Thymus (tissue), 14 donors: Measurements from ENCODE around the gene GSTM2. TPM values are rescaled to one million over a fixed set of nuclear protein-coding genes. Genes with fewer than 3 reads are reported as not detected.

Experiments
- DNase-seq, 9 donors: peaks; one replicate each; pipeline ENCODE4 v3.0.0-alpha.2; 2013; ENCODE audit warnings: low spot score in 9 of 9, low read depth in 6 of 9, missing footprints in 1 of 9
- H3K27ac ChIP-seq, 2 donors: one replicate each; pipeline ENCODE4 v1.5.1; 2013; ENCODE audit warnings: control low read depth in 1 of 2, low read depth in 1 of 2, low read length in 1 of 2, mild to moderate bottlenecking in 1 of 2, moderate library complexity in 1 of 2
- H3K27me3 ChIP-seq, 2 donors: one replicate each; pipeline ENCODE4 v1.5.1; 2013; ENCODE audit warnings: low read length in 1 of 2; ENCODE audit not compliant: control insufficient read depth in 2 of 2, insufficient read depth in 1 of 2
- H3K36me3 ChIP-seq, 2 donors: one replicate each; pipeline ENCODE4 v1.5.1; 2013; ENCODE audit warnings: low read length in 1 of 2, mild to moderate bottlenecking in 1 of 2, moderate library complexity in 1 of 2; ENCODE audit not compliant: control insufficient read depth in 2 of 2, insufficient read depth in 2 of 2
- H3K4me1 ChIP-seq, 2 donors: one replicate each; pipeline ENCODE4 v1.5.1; 2013; ENCODE audit warnings: low read length in 2 of 2; ENCODE audit not compliant: control insufficient read depth in 2 of 2, insufficient read depth in 2 of 2
- H3K4me3 ChIP-seq, 2 donors: one replicate each; pipeline ENCODE4 v1.5.1; 2013; ENCODE audit warnings: low read length in 2 of 2, control low read depth in 1 of 2, mild to moderate bottlenecking in 1 of 2
- H3K9me3 ChIP-seq, 2 donors: one replicate each; pipeline ENCODE4 v1.5.1; 2013; ENCODE audit warnings: low read length in 1 of 2, mild to moderate bottlenecking in 1 of 2; ENCODE audit not compliant: control insufficient read depth in 2 of 2, insufficient read depth in 1 of 2
- WGBS: extraction: QIAGEN DNeasy Blood & Tissue Kit; methylation state at CpG from one replicate; pipeline ENCODE4 v1.1.7; 2013; 5-methylcytosine and 5-hydroxymethylcytosine counted together
- long read RNA-seq, 10 donors: transcript quantifications; one replicate each; lab custom pipeline, GENCODE V29; 2026
- polyA plus RNA-seq: library from polyadenylated mRNA; stranded (reverse); fragments of 200-250 nt; gene quantifications from one replicate; pipeline ENCODE4 v1.2.3, GENCODE V29; 2013
- total RNA-seq: library from RNA; stranded (reverse); fragments of 120-200 nt; gene quantifications from one replicate; pipeline ENCODE4 v1.2.4, GENCODE V29; 2013
- donor health status: healthy.

Gene GSTM2
- total RNA-seq (14.7 TPM), polyA plus RNA-seq (100 TPM)
- long read RNA-seq, donor 1, partial matches to known transcripts = 0 of 1 reads
- long read RNA-seq, donor 1, other reads (novel, unspliced or antisense) = 0 of 1 reads
- long read RNA-seq, donor 2, full-length matches to known transcripts = 17 of 17 reads
- long read RNA-seq, donor 2, partial matches to known transcripts = 0 of 17 reads
- long read RNA-seq, donor 2, other reads (novel, unspliced or antisense) = 0 of 17 reads
- long read RNA-seq, donor 3, transcript GSTM2-211 (5 exons, 943 nt) = minor isoform, 6 of 28 reads
- long read RNA-seq, donor 3, transcript GSTM2-201 (8 exons, 1,157 nt) = major isoform, 12 of 28 reads
- long read RNA-seq, donor 3, partial matches to known transcripts = 0 of 28 reads
- long read RNA-seq, donor 3, other reads (novel, unspliced or antisense) = 5 of 28 reads
- long read RNA-seq, donor 4, full-length matches to known transcripts = 16 of 16 reads
- long read RNA-seq, donor 4, partial matches to known transcripts = 0 of 16 reads
- long read RNA-seq, donor 4, other reads (novel, unspliced or antisense) = 0 of 16 reads
- long read RNA-seq, donor 5, transcript GSTM2-211 (5 exons, 943 nt) = minor isoform, 14 of 38 reads
- long read RNA-seq, donor 5, transcript GSTM2-201 (8 exons, 1,157 nt) = major isoform, 18 of 38 reads
- long read RNA-seq, donor 5, partial matches to known transcripts = 0 of 38 reads
- long read RNA-seq, donor 5, other reads (novel, unspliced or antisense) = 0 of 38 reads
- long read RNA-seq, donor 6, transcript GSTM2-201 (8 exons, 1,157 nt) = major isoform, 5 of 6 reads
- long read RNA-seq, donor 6, partial matches to known transcripts = 0 of 6 reads
- long read RNA-seq, donor 6, other reads (novel, unspliced or antisense) = 0 of 6 reads
- long read RNA-seq, donor 7, transcript GSTM2-201 (8 exons, 1,157 nt) = major isoform, 10 of 13 reads
- long read RNA-seq, donor 7, partial matches to known transcripts = 0 of 13 reads
- long read RNA-seq, donor 7, other reads (novel, unspliced or antisense) = 0 of 13 reads
- long read RNA-seq, donor 8, partial matches to known transcripts = 0 of 3 reads
- long read RNA-seq, donor 8, other reads (novel, unspliced or antisense) = 0 of 3 reads
- long read RNA-seq, donor 9, partial matches to known transcripts = 0 of 9 reads
- long read RNA-seq, donor 9, other reads (novel, unspliced or antisense) = 0 of 9 reads
- long read RNA-seq, donor 10, transcript GSTM2-201 (8 exons, 1,157 nt) = major isoform, 6 of 10 reads
- long read RNA-seq, donor 10, partial matches to known transcripts = 0 of 10 reads
- long read RNA-seq, donor 10, other reads (novel, unspliced or antisense) = 0 of 10 reads

DNA sequence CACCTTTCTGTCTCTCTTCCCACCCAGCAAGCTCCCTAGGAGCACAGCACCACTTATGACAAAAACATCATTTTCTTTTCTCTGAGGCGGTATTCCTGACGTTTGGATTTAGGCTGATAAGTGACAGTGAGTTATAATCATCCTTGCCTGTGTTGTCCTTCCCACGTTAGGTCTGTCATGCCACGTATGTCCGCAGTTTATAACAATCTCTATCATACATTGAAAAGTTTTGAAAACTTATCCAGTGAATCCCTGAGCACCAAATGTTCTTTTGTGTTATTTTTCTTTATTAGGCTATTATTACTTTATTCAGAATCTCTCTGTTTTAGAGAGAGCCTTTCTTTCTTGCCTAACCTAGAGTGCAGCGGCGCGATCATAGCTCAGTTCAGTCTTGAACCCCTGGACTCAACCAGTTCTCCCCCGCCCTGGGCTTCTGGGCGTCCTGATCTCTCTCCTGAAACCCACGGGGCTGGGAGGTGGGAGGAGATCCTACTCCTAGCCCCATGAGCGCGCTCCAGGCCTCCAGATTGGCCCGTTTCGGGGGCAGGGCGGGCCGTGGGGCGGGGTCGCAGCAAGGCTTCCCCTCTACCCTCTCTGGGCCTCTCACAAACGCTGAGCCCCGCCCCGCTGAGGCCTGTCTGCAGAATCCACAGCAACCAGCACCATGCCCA is at the start of gene GSTM2:
TSS of gene GSTM2 (plus strand) at position 606 of the 671 bp plus-strand sequence. CDS start at position 665, 59 bp downstream.
- peak; percentile 58 to 95 (median 85) for DNase-seq
- WGBS = 16% methylated on average over 22 of the region's 22 CpGs
- Histone ChIP-seq H3K36me3 (no peaks in the 10 kb centered on the region), H3K4me3 (peak within 1 kb of the TSS; percentile 40 to 56), H3K4me1 (peaks cover 6 to 12% of the 10 kb centered on the region in 2 donors), H3K27me3 (no peaks in the 10 kb centered on the region), H3K27ac (no peak within 1 kb of the TSS), H3K9me3 (no peaks in the 10 kb centered on the region)

DNA sequence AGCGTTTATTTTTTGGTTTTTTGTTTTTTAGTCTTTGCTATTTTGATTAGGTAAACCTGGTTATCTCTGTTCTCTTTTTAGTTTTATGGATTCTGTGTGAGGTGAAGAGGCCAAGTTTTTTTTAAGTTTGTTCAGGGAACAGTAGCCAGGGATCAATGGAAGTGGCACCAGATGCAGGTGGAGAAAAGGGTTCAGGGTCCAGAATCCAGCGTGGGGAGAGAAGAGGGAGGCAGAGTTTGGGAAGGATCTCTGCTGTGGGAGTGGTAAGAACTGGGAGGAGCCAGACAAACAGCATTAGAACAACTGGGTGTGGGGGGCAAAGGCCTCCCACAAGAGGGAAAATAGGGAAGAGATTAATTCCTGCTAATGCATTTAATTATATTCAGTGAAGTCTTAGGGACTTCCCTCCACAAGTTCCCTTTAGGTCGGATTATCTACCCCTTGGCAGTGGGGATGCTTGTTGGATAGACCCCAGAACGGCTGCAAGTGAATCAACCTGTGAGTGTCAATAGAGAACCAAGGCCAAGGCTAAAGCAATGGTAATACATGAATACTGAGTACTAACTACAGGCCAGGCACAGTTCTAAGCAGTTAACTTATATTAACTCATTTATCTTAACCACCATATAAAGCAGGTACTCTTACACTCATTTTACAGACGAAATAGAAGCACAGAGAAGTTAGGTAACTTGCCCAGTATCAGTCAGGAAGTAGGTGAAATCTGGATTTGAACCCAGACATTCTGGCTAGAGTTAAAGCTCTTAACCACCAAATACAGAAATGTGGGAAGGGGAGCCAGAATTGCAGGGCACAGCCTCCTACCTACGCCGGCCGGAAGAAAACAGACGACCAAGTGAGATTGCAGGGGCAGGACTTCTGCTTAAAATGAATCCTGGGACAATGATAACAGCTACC is 48.9 kb upstream of the GSTM2 start:
- H3K9me3 ChIP-seq = peaks cover 0 to 7% of the 10 kb centered on the region in 2 donors
- H3K36me3 ChIP-seq = no peaks in the 10 kb centered on the region
- 49% methylated on average over 9 of the region's 9 CpGs for WGBS
- H3K27ac ChIP-seq = peak overlapping the region; percentile 19 to 54
- DNase-seq = no peak
- peak overlapping the region; percentile 66 to 68 for H3K4me3 ChIP-seq
- H3K27me3 ChIP-seq = no peaks in the 10 kb centered on the region
- peaks cover 24 to 43% of the 10 kb centered on the region in 2 donors for H3K4me1 ChIP-seq

DNA sequence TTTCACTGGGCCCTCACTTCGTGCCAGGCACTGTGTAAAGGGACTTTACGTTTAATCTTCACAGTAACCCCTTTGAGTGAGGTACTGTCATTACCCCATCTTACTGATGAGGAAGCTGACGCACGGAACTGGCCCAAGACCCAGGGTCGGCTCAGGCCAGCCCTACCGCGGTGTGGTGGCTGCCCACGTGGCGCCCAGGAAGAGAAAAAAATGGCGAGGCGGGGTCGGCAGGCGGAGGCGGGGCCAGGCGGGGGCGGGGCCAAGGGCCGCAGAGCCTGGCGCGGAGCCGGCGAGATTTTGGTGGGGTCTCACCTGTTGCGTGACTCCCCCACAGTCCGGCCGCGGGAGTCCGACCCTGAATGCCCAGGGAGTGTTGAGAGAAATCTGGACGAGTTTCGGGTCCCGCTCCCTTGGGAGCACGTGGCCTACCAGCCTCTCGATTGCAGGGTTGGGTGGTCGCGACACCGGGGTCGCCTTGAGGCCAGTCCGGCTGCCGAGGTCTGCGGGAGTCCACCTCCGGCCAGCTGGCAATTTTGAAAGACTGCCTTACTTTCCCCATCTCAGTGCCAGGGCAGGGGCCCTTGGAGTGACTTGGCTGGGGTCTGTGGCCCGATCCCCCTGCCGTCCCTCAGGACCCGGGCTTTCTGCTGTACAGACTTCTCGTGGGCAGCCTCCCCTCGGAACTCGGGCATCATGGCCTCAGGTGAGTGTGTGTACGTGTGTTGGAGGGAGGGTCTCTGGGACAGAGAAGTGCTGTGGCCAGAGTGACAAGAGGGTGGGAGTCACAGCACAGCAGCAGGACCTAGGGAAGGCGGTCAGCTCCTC is 48.1 kb upstream of the GSTM2 start, which contains the start of the genes AMPD2 and GNAT2:
TSS of gene AMPD2 (plus strand) at position 262 of the 825 bp plus-strand sequence. CDS start 1,339 bp downstream, outside the sequence.
TSS of gene GNAT2 (minus strand) at position 41 of the 825 bp plus-strand sequence. CDS start 6,746 bp downstream, outside the sequence.
- Histone ChIP-seq H3K4me1 (peaks cover 32 to 52% of the 10 kb centered on the region in 2 donors), H3K27ac (peak within 1 kb of the TSS; percentile 39 to 70), H3K36me3 (peaks cover 0 to 2% of the 10 kb centered on the region in 2 donors), H3K4me3 (peak within 1 kb of the TSS; percentile 66 to 68), H3K9me3 (peaks cover 0 to 7% of the 10 kb centered on the region in 2 donors), H3K27me3 (no peaks in the 10 kb centered on the region)
- WGBS = under 1% methylated on average over 47 of the region's 47 CpGs
- peak in 4 of 9 donors; percentile 53 to 74 (median 58) for DNase-seq

DNA sequence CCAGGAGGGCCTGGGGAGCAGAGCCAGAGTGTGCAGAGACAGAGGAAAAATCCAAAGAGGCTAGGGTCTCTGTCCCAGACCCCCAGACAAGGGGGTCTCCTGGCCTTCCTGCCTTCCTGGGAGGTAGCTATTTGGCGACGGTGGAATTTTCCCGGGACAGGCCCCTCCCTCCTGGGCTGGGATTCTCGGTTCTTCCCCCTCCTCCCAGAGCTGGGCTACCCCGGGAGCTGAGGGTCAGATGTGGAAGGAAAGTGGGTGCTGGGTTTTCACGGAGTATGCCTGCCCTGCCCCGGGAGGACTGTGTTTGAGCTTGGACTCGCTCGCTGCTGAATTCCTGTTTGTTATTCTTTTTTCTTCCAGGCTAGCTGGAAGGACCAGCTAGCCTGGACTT is 47.5 kb upstream of the GSTM2 start:
- H3K27me3 ChIP-seq = no peaks in the 10 kb centered on the region
- WGBS = under 1% methylated on average over 9 of the region's 9 CpGs
- peaks cover under 1 to 2% of the 10 kb centered on the region in 2 donors for H3K36me3 ChIP-seq
- peaks cover 34 to 58% of the 10 kb centered on the region in 2 donors for H3K4me1 ChIP-seq
- peaks cover 0 to 7% of the 10 kb centered on the region in 2 donors for H3K9me3 ChIP-seq
- H3K27ac ChIP-seq = peak overlapping the region; percentile 39 to 70
- no peak for DNase-seq
- H3K4me3 ChIP-seq = peak overlapping the region; percentile 66 to 68

DNA sequence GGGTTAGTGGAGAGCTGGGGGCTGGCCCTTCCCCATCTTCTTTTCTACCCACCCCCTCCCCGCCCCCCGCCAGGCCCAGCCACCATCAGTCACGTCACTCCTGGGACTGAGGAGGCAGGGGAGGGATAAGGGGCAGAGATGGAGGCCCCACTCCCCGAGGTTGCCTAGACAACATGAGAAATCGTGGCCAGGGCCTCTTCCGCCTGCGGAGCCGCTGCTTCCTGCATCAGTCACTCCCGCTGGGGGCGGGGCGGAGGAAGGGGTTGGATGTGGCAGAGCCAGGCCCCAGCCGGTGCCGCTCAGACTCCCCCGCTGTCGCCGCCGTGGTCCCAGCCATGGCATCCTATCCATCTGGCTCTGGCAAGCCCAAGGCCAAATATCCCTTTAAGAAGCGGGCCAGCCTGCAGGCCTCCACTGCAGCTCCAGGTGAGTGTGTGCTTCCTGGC is 47.0 kb upstream of the GSTM2 start:
- Histone ChIP-seq H3K9me3 (peaks cover 0 to 7% of the 10 kb centered on the region in 2 donors), H3K36me3 (peaks cover 3 to 6% of the 10 kb centered on the region in 2 donors), H3K4me1 (peaks cover 34 to 58% of the 10 kb centered on the region in 2 donors), H3K4me3 (peak overlapping the region; percentile 66 to 68), H3K27me3 (no peaks in the 10 kb centered on the region), H3K27ac (peak overlapping the region; percentile 39 to 70)
- WGBS = under 1% methylated on average over 18 of the region's 18 CpGs
- DNase-seq = peak; percentile 78 to 96 (median 90)

DNA sequence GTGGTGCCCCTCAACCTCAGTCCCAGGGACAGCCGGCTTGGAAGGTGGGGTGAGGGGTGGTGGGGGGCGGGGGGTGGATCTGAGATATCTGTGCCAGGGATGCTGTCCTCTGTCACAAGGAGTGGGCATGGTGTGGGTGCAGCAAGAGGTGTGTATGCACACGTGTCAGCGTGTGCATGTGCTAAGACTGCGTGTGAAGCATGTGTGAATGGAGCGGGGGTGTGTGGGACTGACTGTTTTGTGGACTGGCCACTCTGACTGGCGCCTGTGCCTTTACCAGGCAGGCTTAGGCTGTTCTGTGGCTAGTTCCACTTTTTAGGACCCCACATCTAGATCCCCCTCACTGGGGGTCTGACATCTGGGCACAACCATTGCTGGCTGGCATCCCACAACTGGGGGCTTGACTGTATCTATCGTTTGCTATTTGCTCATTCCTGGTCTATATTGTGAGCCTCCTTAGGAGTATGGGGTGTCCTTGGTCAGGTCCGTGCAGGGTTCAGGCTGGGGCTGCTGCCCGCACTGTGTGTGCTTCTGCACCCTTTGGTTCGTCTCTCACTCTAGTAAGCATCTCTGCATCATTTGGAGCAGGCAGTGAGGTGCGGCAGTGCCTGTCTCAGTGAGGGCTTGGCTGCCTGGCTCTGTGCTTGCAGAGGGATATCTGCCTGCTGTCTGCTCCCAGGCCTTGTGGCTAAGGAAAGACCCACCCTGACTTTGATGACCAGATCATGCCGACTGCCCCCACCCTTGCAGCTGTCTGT is 46.3 kb upstream of the GSTM2 start:
- Histone ChIP-seq H3K4me1 (peaks cover 34 to 58% of the 10 kb centered on the region in 2 donors), H3K36me3 (peaks cover 9 to 13% of the 10 kb centered on the region in 2 donors), H3K9me3 (peaks cover 0 to 7% of the 10 kb centered on the region in 2 donors), H3K27ac (peak overlapping the region in 1 of 2 donors; percentile 12), H3K4me3 (peak overlapping the region; percentile 66 to 68), H3K27me3 (no peaks in the 10 kb centered on the region)
- 42% methylated on average over 13 of the region's 13 CpGs for WGBS
- DNase-seq = no peak
